Esophagus muscularis mucosa (tissue), 3 donors: ENCODE data around the gene DHX36.

Source experiments
- POLR2AphosphoS5 ChIP-seq, 2 donors: sonication (generic); formaldehyde crosslinking; IDR thresholded peaks; one replicate each; pipeline ENCODE4 v1.6.1; 2017; ENCODE audit warnings: antibody characterized with exemption in 2 of 2
- TF ChIP-seq, protein P1 (sequence below), 3 experiments: fragments of 200-600 bp in 2 of 3; fragments of 450-650 bp in 1 of 3; sonication (generic) in 2 of 3; IDR thresholded peaks; one replicate each; pipeline ENCODE4 v1.5.1; 2017 to 2019; ENCODE audit warnings: antibody characterized with exemption in 3 of 3, mild to moderate bottlenecking in 2 of 3, moderate library complexity in 1 of 3

DNA sequence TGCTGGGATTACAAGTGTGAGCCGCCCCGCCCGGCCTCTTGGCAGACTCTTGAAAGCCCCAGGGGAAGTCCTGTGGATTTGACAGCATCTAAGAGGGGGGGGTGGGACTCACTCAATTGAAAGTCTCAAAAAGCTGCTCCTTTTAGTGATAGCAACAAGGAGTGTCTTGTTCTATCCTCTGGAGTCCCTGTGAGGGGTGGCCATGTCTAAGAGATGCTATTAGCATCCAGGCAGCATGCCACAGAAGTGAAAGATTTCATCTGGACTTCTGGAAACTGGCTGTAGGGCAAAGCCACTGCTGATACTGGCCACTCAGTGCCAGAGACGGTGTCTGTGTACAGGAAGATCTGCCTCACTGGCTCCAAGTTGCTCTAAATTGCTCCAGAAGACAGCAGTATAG is 74.0 kb downstream of the DHX36 start:
- TF ChIP-seq, protein P1, sequence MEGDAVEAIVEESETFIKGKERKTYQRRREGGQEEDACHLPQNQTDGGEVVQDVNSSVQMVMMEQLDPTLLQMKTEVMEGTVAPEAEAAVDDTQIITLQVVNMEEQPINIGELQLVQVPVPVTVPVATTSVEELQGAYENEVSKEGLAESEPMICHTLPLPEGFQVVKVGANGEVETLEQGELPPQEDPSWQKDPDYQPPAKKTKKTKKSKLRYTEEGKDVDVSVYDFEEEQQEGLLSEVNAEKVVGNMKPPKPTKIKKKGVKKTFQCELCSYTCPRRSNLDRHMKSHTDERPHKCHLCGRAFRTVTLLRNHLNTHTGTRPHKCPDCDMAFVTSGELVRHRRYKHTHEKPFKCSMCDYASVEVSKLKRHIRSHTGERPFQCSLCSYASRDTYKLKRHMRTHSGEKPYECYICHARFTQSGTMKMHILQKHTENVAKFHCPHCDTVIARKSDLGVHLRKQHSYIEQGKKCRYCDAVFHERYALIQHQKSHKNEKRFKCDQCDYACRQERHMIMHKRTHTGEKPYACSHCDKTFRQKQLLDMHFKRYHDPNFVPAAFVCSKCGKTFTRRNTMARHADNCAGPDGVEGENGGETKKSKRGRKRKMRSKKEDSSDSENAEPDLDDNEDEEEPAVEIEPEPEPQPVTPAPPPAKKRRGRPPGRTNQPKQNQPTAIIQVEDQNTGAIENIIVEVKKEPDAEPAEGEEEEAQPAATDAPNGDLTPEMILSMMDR (IDR thresholded peaks at IDR 0.05): no peak
- no peak for TF ChIP-seq POLR2AphosphoS5 (IDR thresholded peaks at IDR 0.05)
